GM19395 (cell line): ENCODE measurements around the gene CLDN19.
"Not testable (repeated sequence)": the region's sequence is repeated elsewhere in the genome, so short reads cannot be mapped to it uniquely, and the experiment has no call there.

Experiments
- ATAC-seq: cut with Tn5 transposase; IDR thresholded peaks from one replicate; pipeline ENCODE4 v1.9.1; 2021; ENCODE audit warnings: mild to moderate bottlenecking, moderate library complexity; ENCODE audit not compliant: unreplicated experiment

The CLDN19 gene

DNA sequence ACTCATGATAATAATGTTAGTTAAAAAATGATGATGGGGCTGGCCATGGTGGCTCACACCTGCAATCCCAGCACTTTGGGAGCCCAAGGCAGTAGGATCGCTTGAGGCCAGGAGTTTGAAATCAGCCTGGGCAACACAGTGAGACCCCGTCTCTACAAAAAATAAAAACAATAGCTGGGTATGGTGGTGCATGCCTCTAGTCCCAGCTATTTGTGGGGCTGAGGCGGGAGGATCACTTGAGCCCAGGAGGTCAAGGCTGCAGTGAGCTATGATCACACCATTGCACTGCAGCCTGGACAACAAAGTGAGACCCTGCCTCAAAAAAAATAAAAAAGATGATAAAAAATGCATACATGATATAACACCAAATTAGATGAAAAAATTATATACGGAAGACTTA is 21.5 kb upstream of the CLDN19 start:
- ATAC-seq: no peak

DNA sequence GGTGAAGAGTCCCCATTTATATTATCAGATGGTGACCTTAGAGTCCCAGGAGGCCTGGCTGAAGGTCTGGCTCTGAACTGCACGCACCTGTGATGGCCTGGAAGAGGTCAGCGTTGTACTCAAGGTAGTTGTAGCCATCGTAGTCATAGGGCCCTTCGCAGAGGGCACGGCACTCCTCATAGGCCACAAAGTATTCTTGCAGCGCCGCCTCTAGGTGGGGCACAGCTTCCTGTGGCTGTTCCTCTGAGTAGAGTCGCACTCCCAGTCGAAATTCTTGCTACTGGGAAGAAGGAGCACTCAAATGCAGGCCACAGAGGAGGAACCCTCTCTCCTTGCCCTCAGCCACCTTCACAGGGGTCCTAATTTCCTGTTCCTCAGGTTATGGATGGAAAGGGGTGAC is 19.1 kb upstream of the CLDN19 start:
- no peak for ATAC-seq

GRCh38 chr1:42758641-42759040 is 18.6 kb upstream of the CLDN19 start:
- no peak for ATAC-seq

GRCh38 chr1:42757892-42758275 is 17.8 kb upstream of the CLDN19 start:
- no peak for ATAC-seq

- ATAC-seq: no peak
Measured at GRCh38 chr1:42756956-42757891, 17.2 kb upstream of the CLDN19 start.

DNA sequence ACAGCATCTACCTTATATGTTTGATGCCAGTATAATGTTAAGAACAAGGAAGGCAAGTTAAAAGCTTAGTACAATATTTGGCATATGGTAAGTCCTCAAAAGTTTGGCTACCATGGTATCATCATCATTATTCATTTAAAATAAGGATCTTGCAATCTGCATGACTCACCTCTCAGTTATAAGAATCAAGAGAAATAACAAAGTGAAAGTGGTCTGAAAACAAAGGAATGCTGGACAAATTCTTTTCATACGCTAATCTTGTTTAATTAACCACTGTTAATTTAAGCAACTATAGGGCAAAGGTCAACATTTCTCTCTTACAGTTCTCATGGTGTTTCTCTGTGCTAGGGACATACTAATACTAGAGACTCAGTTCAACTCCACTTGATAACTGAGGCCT is 13.0 kb upstream of the CLDN19 start:
- no peak for ATAC-seq

DNA sequence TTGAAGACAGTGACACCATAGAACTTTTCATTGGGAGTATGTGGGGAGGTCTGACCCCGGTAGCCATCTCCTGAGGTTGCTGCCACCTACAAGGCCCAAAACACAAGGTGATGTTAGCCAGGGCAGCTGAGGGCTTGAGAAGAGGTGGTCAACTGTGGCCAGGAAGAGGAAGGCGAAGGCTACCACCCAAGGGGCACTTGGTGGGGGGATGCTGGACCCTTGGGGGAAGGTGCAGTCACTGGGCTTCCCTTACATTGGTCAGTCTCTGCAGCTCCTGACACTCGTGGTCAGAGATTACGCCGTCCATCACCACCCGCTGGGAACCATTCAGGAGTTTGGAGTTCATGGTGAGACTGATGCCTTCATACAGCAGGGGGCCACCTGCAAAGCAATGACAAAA is 12.2 kb upstream of the CLDN19 start:
- ATAC-seq: no peak

DNA sequence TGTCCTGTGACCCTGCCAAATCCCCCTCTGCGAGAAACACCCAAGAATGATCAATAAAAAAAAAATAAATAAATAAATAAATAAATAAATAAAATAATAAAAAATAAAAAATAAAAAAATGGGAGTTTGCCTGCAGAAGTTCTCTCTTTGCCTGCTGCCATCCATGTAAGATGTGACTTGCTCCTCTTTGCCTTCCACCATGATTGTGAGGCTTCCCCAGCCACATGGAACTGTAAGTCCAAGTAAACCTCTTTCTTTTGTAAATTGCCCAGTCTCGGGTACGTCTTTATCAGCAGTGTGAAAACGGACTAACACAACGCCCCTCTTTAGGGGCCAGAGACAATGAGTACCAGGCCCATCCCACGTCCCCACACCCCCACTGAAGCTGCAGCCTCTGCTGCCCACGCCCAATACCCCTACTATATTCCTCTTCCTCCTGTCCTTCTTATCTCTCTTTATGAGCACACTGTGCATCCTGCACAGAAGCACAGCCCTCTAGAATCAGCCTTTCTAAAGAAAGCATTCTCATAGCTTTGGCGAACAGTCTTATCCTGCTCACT is 11.6 kb upstream of the CLDN19 start:
- not testable (repeated sequence) for ATAC-seq

- ATAC-seq: no peak
Measured at GRCh38 chr1:42750041-42750440, 10.0 kb upstream of the CLDN19 start.

GRCh38 chr1:42748461-42749410 is 8.7 kb upstream of the CLDN19 start:
- no peak for ATAC-seq

- ATAC-seq: no peak
Measured at GRCh38 chr1:42748021-42748420, 8.0 kb upstream of the CLDN19 start.

- no peak for ATAC-seq
Measured at GRCh38 chr1:42747125-42747524, 7.1 kb upstream of the CLDN19 start.

DNA sequence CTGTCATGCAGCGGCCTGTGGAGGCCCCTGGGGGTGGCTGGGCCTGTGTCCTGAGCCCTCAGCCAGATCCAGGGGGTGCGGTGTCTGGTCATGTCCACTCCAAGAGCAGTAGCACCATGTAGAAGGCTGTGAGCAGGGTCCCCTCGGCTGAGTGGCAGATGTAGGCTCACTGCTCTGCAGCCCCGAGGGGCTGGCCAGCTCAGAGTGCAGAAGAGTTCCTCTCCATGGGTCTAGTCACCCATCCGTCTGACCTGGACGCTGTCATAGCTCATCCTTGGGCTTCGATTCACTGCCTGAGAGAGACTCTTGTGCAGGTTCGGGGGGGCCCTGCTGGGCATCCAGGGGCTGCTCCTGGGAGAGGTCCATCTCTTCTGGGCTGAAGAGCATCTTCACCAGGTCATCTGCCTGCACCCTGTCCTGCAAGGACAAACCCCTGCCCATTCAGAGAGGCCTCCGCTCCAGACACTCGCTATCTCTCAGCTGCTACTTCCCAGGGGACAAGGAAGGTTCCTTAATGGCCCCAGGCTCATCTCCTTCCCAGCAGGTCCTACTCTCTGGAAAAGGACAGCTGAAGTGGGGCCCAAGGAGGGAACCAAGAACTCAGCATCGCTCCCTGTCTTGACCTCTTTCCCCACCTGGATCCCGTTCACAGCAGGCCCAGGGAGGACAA is 6.5 kb upstream of the CLDN19 start:
- no peak for ATAC-seq

DNA sequence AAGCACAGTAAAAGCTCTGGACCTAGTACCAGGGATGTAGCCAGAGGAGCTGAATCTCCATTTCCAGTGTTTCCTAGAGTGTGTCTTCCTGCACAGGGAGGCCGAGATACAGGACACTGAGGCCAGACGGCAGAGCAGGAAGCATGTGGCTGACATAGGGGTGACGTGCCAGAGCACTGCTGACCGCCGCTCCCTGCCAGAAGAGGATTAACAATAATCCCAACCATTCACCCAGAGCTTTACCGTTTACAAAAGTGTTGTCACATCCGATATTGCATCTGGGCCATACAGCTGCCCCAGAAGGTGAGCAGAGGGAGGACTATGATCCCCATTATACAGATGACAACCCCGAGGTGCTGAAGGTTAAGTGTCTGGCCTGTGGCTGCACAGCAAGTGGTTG is 5.8 kb upstream of the CLDN19 start:
- no peak for ATAC-seq

DNA sequence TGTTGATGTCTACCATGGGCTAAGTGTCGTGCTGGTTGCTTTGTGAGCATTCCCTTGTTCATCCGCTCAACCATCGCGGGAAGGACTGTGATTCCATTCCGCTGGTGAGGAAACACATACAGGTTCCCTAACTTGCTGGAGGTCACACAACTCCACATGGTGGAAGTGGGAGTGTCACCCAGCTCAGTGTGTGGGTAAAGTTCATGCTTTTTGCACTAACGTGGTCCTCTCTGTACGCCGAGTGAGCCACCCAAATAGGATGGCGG is 4.0 kb upstream of the CLDN19 start:
- no peak for ATAC-seq

- ATAC-seq: no peak
Measured at GRCh38 chr1:42743317-42744147, 3.5 kb upstream of the CLDN19 start.

DNA sequence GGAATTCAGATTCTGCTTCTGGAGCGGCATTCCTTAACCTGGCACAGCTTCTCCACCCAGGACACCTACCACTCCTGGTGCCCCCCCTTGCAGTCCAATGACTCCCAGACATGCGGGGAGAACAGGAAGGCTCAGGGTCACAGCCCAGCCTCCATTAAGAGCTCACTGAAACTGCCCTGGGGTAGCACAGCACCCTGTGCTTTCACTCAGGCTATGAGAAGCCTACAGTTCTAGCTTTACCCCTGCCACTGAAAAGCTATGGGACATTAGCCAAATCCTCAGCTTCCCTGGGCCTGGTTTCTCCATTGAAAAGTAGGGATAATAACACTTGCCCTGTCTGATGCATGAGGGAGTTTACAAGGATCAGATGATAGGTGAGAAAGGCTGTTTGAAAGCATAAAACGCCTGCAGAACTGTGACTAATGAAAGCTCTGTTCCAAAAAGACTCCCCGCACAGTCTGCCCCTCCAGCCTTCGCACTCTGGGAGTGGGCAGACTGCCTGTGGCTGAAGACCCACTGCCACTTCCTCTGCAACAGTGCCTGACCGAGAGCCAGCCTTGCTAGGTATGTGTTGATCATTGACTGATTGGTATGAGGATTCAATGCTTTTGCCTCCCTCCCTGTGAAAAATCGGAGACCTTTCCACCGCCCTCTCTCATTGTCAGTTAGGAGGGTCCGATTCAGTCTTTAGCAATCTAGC is 2.7 kb upstream of the CLDN19 start:
- no peak for ATAC-seq

GRCh38 chr1:42742141-42742540 is 2.1 kb upstream of the CLDN19 start:
- no peak for ATAC-seq

DNA sequence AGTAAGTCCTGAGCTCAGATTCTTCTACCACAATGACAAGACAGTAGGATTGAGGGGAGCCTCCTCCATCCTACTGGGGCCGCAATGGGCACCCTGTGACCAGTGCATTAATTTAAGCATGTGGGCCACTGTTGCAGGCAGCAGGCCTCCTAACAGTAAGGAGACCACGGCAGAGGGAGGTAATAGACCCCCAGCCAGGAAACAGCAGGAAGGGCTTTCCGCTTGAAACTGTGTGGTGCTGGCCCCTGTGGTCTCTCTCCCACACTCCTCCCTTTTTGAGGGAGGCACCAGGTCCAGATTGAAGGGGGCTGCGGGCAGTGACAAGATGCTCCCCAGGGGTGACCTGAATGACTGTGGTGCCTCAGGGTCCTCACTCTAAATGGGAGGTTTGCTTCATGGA is 1.7 kb upstream of the CLDN19 start:
- no peak for ATAC-seq
